ENCODE measurements around the gene NRG3. TPM values are rescaled to one million over a fixed set of nuclear protein-coding genes. Genes with fewer than 3 reads are reported as not detected.

The NRG3 gene
- polyA plus RNA-seq, 3 donors: 0.07 to 0.34 (median 0.18) TPM

GRCh38 chr10:82544377-82544776, 669.4 kb downstream of the NRG3 start:
- 84 to 97% (median 94%) methylated on average over 1 of the region's 1 CpG for WGBS, 3 donors
- no peak overlapping the region for H3K27ac ChIP-seq (ENCODE audit: low read depth, low read length)

GRCh38 chr10:82551506-82551905, 676.5 kb downstream of the NRG3 start:
- H3K27ac ChIP-seq (ENCODE audit: low read depth, low read length): no peak overlapping the region
- WGBS, 3 donors: 83 to 85% (median 84%) methylated on average over 3 of the region's 3 CpGs

GRCh38 chr10:82552267-82552666, 677.3 kb downstream of the NRG3 start:
- H3K27ac ChIP-seq (ENCODE audit: low read depth, low read length): no peak overlapping the region
- WGBS, 3 donors: 89 to 95% (median 94%) methylated on average over 1 of the region's 1 CpG

GRCh38 chr10:82554381-82554780, 679.4 kb downstream of the NRG3 start:
- WGBS, 3 donors: 90 to 95% (median 92%) methylated on average over 3 of the region's 3 CpGs
- H3K27ac ChIP-seq (ENCODE audit: low read depth, low read length): no peak overlapping the region

- H3K27ac ChIP-seq (ENCODE audit: low read depth, low read length): no peak overlapping the region
- 58 to 79% (median 58%) methylated on average over 2 of the region's 2 CpGs for WGBS, 3 donors
These were observed 683.1 kb downstream of the NRG3 start for GRCh38 chr10:82558014-82558607.

GRCh38 chr10:82564353-82565196, 689.6 kb downstream of the NRG3 start:
- no peak overlapping the region for H3K27ac ChIP-seq (ENCODE audit: low read depth, low read length)
- 79 to 82% (median 81%) methylated on average over 7 of the region's 7 CpGs for WGBS, 3 donors

GRCh38 chr10:82565197-82565575, 690.2 kb downstream of the NRG3 start:
- H3K27ac ChIP-seq (ENCODE audit: low read depth, low read length): no peak overlapping the region

- WGBS, 3 donors: 53 to 73% (median 70%) methylated on average over 1 of the region's 1 CpG
These were observed 697.8 kb downstream of the NRG3 start for GRCh38 chr10:82572744-82573143.

GRCh38 chr10:82574081-82574480, 699.1 kb downstream of the NRG3 start:
- 48 to 63% (median 55%) methylated on average over 2 of the region's 2 CpGs for WGBS, 3 donors
- H3K27ac ChIP-seq (ENCODE audit: low read depth, low read length): no peak overlapping the region

More at GRCh38 chr10:82572744-82573143, 697.8 kb downstream of the NRG3 start:
- H3K27ac ChIP-seq (ENCODE audit: low read depth, low read length): no peak overlapping the region

GRCh38 chr10:82575318-82575717, 700.3 kb downstream of the NRG3 start:
- 73 to 75% (median 74%) methylated on average over 3 of the region's 3 CpGs for WGBS, 3 donors

GRCh38 chr10:82576093-82576492, 701.1 kb downstream of the NRG3 start:
- no peak overlapping the region for H3K27ac ChIP-seq (ENCODE audit: low read depth, low read length)

More at GRCh38 chr10:82575318-82575717, 700.3 kb downstream of the NRG3 start:
- no peak overlapping the region for H3K27ac ChIP-seq (ENCODE audit: low read depth, low read length)

- no peak overlapping the region for H3K27ac ChIP-seq (ENCODE audit: low read depth, low read length)
- WGBS, 3 donors: 69 to 87% (median 70%) methylated on average over 3 of the region's 3 CpGs
These were observed 706.9 kb downstream of the NRG3 start for GRCh38 chr10:82581940-82582339.

- no peak overlapping the region for H3K27ac ChIP-seq (ENCODE audit: low read depth, low read length)
These were observed 716.4 kb downstream of the NRG3 start for GRCh38 chr10:82591421-82591820.

GRCh38 chr10:82597840-82598239, 722.8 kb downstream of the NRG3 start:
- WGBS, 3 donors: 89 to 97% (median 94%) methylated on average over 7 of the region's 7 CpGs

More at GRCh38 chr10:82591421-82591820, 716.4 kb downstream of the NRG3 start:
- 30 to 78% (median 56%) methylated on average over 2 of the region's 2 CpGs for WGBS, 3 donors

GRCh38 chr10:82609845-82610244, 734.9 kb downstream of the NRG3 start:
- no peak overlapping the region for H3K27ac ChIP-seq (ENCODE audit: low read depth, low read length)
- WGBS, 3 donors: 67 to 76% (median 68%) methylated on average over 3 of the region's 3 CpGs

More at GRCh38 chr10:82597840-82598239, 722.8 kb downstream of the NRG3 start:
- H3K27ac ChIP-seq (ENCODE audit: low read depth, low read length): no peak overlapping the region

- WGBS, 3 donors: 80 to 82% (median 82%) methylated on average over 5 of the region's 5 CpGs
- no peak overlapping the region for H3K27ac ChIP-seq (ENCODE audit: low read depth, low read length)
These were observed 743.0 kb downstream of the NRG3 start for GRCh38 chr10:82618007-82618406.

GRCh38 chr10:82621680-82622079, 746.7 kb downstream of the NRG3 start:
- WGBS, 3 donors: 76 to 78% (median 76%) methylated on average over 4 of the region's 4 CpGs

GRCh38 chr10:82622479-82622878, 747.5 kb downstream of the NRG3 start:
- 90 to 91% (median 90%) methylated on average over 5 of the region's 5 CpGs for WGBS, 3 donors
- no peak overlapping the region for H3K27ac ChIP-seq (ENCODE audit: low read depth, low read length)

More at GRCh38 chr10:82621680-82622079, 746.7 kb downstream of the NRG3 start:
- H3K27ac ChIP-seq (ENCODE audit: low read depth, low read length): no peak overlapping the region

- no peak overlapping the region for H3K27ac ChIP-seq (ENCODE audit: low read depth, low read length)
These were observed 750.7 kb downstream of the NRG3 start for GRCh38 chr10:82625512-82626189.

Measured in adipose tissue (tissue), 3 donors.